ENCODE data around the gene EXOC3L4. TPM values are rescaled to one million over a fixed set of nuclear protein-coding genes. Genes with fewer than 3 reads are reported as not detected.

Gene EXOC3L4
- total RNA-seq, 1 donor from 2014 or later, result 4.2 TPM

DNA sequence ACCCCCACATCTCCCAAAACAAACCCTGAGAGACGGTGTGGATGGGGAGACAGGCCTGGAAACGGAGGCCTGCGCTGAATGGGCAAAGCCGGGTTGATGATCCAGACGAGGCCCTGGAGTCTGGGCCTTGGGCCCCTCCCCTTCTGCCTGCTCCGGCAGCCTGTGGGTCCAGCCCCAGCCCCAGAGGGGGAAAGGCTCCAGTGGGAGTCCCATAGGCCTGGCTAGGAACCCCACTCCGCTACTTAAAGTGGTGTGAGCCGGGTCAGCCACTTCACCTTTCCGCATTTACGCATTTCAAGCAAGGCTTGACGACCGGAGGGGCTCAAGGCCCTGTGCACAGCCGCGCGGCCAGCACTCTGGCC, 28.0 kb downstream of the EXOC3L4 start:
- ATAC-seq, result no peak
- peak overlapping the region; percentile 94 for H3K27ac ChIP-seq

DNA sequence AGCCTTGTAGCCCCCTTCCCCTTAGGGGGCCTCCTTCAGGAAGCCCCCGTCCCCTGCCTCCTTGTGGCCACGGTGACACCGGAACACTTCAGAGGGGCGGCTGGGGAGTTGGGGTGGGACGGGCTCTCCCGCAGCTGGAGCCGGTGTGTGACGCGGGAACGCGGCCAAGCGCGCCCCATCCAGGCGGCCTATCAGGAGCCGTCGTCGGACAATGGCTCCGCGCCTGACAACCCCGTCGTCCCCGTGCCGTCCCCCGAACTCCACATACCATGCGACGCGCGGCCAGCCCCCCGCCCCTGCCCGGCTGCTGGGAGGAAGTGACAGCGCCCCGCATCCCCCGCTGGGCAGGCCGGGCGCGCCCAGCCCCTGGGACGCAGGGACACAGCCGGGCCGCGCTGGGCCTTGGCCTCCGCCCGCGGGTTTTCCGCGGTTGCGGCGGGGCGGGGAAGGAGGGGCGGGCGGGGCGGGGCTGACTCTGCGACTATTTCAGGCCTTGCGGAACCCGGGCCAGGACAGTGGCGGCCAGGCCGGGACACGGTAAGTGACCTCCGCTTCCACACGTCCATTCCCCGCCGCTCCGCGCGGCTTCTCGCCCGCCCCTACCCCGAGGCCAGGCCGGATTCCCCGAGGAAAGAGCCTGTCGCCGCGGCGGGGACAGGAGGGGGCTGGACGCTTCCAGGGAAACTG, 28.6 kb downstream of the EXOC3L4 start, which contains the start of gene TNFAIP2:
TNFAIP2 (plus strand) TSS at position 515 of the 687 bp plus-strand sequence. CDS start 2,997 bp downstream, outside the sequence.
- Histone ChIP-seq H3K4me3 (peak within 1 kb of the TSS; percentile 66), H3K4me1 (peaks cover 87% of the 10 kb centered on the region), H3K27ac (peak within 1 kb of the TSS; percentile 94), H3K36me3 (no peaks in the 10 kb centered on the region), H3K9me3 (no peaks in the 10 kb centered on the region), H3K27me3 (no peaks in the 10 kb centered on the region)
- DNase-seq, result peak; percentile 85
- intact Hi-C loops (cut with DNase I), result no loop called here
- ATAC-seq, result peak; percentile 49
- TF ChIP-seq, protein P1, sequence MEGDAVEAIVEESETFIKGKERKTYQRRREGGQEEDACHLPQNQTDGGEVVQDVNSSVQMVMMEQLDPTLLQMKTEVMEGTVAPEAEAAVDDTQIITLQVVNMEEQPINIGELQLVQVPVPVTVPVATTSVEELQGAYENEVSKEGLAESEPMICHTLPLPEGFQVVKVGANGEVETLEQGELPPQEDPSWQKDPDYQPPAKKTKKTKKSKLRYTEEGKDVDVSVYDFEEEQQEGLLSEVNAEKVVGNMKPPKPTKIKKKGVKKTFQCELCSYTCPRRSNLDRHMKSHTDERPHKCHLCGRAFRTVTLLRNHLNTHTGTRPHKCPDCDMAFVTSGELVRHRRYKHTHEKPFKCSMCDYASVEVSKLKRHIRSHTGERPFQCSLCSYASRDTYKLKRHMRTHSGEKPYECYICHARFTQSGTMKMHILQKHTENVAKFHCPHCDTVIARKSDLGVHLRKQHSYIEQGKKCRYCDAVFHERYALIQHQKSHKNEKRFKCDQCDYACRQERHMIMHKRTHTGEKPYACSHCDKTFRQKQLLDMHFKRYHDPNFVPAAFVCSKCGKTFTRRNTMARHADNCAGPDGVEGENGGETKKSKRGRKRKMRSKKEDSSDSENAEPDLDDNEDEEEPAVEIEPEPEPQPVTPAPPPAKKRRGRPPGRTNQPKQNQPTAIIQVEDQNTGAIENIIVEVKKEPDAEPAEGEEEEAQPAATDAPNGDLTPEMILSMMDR (IDR thresholded peaks at IDR 0.05), result no peak

More for the DNA sequence above, 28.0 kb downstream of the EXOC3L4 start:
- TF ChIP-seq, protein P1 (IDR thresholded peaks at IDR 0.05), result no peak
- peak overlapping the region; percentile 66 for H3K4me3 ChIP-seq
- intact Hi-C loops (cut with DNase I), result no loop called here
- H3K27me3 ChIP-seq, result no peaks in the 10 kb centered on the region
- peaks cover 85% of the 10 kb centered on the region for H3K4me1 ChIP-seq
- H3K36me3 ChIP-seq, result no peaks in the 10 kb centered on the region
- H3K9me3 ChIP-seq, result no peaks in the 10 kb centered on the region
- DNase-seq, result no peak

GRCh38 chr14:103123634-103124500, 29.3 kb downstream of the EXOC3L4 start:
- H3K27me3 ChIP-seq, result no peaks in the 10 kb centered on the region
- DNase-seq (no peak), ATAC-seq (peak; percentile 3)
- peak overlapping the region; percentile 94 for H3K27ac ChIP-seq
- TF ChIP-seq, protein P1 (IDR thresholded peaks at IDR 0.05), result peak; percentile 49
- H3K36me3 ChIP-seq, result no peaks in the 10 kb centered on the region
- H3K9me3 ChIP-seq, result no peaks in the 10 kb centered on the region
- peak overlapping the region; percentile 66 for H3K4me3 ChIP-seq
- intact Hi-C loops (cut with DNase I), result no loop called here
- H3K4me1 ChIP-seq, result peaks cover 83% of the 10 kb centered on the region

DNA sequence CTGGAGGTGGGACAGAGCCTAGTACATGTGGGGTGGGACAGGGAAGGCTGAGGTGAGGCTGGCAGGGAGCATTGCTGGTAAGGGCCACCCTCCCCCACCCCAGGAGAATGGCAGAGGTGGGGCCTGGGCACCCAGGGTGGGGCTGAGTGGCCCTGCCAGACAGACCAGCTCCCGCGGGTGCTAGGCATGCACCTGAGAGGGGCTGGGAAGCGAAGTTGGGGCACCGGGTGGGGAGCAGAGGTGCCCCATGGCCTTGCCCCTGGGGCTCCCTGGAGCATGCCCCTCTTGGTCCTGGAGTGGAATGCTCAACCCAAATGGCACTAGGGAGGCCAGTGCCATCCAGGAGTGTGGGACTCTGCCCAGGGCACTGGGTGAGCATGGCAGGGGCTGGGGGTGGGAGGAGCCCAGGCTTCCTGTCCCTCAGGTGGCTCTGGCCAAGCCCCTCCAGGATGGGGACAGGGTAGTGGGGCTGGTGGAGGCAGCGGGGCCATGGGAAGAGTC, 30.0 kb downstream of the EXOC3L4 start:
- Histone ChIP-seq H3K27ac (no peak overlapping the region), H3K4me3 (peak overlapping the region; percentile 66), H3K36me3 (no peaks in the 10 kb centered on the region), H3K27me3 (no peaks in the 10 kb centered on the region), H3K9me3 (no peaks in the 10 kb centered on the region), H3K4me1 (peaks cover 79% of the 10 kb centered on the region)
- DNase-seq (no peak), ATAC-seq (no peak)
- intact Hi-C loops (cut with DNase I), result no loop called here
- TF ChIP-seq, protein P1 (IDR thresholded peaks at IDR 0.05), result no peak

- Histone ChIP-seq H3K4me1 (peaks cover 74% of the 10 kb centered on the region), H3K27ac (no peak overlapping the region), H3K9me3 (no peaks in the 10 kb centered on the region), H3K36me3 (peaks cover 8% of the 10 kb centered on the region), H3K27me3 (no peaks in the 10 kb centered on the region), H3K4me3 (no peak overlapping the region)
- TF ChIP-seq, protein P1 (IDR thresholded peaks at IDR 0.05), result no peak
- intact Hi-C loops (cut with DNase I), result no loop called here
- DNase-seq (no peak), ATAC-seq (no peak)
Observed at GRCh38 chr14:103125098-103126070, 30.9 kb downstream of the EXOC3L4 start.
